Breast epithelium (tissue), 3 donors: ENCODE results near the gene HOXC10.

ENCODE experiments used
- CTCF ChIP-seq, 3 donors: fragments of 450-650 bp; IDR thresholded peaks; one replicate each; pipeline ENCODE4 v1.5.1; 2016 to 2017; ENCODE audit warnings: antibody characterized with exemption in 3 of 3, mild to moderate bottlenecking in 3 of 3, moderate library complexity in 3 of 3
- POLR2AphosphoS5 ChIP-seq, 3 donors: sonication (generic); formaldehyde crosslinking; IDR thresholded peaks; one replicate each; pipeline ENCODE4 v1.6.1; 2017; ENCODE audit warnings: antibody characterized with exemption in 3 of 3

GRCh38 chr12:54038284-54038870, 53.4 kb downstream of the HOXC10 start:
- TF ChIP-seq CTCF (IDR thresholded peaks at IDR 0.05) (peak in 1 of 3 donors; percentile 10), POLR2AphosphoS5 (IDR thresholded peaks at IDR 0.05) (no peak)
